Measurements from ENCODE around the gene HES3.

GRCh38 chr1:6221210-6221784 is 22.7 kb upstream of the HES3 start:
- TF ChIP-seq POLR2A (IDR thresholded peaks at IDR 0.05), result no peak
- TF ChIP-seq CTCF (IDR thresholded peaks at IDR 0.05), result no peak

Measured in Peyer's patch (tissue), 4 donors.